Measurements from ENCODE around the gene NUPR2.
"Not testable (repeated sequence)": the region's sequence is repeated elsewhere in the genome, so short reads cannot be mapped to it uniquely, and the experiment has no call there.

NUPR2 gene, protein sequence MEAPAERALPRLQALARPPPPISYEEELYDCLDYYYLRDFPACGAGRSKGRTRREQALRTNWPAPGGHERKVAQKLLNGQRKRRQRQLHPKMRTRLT

DNA sequence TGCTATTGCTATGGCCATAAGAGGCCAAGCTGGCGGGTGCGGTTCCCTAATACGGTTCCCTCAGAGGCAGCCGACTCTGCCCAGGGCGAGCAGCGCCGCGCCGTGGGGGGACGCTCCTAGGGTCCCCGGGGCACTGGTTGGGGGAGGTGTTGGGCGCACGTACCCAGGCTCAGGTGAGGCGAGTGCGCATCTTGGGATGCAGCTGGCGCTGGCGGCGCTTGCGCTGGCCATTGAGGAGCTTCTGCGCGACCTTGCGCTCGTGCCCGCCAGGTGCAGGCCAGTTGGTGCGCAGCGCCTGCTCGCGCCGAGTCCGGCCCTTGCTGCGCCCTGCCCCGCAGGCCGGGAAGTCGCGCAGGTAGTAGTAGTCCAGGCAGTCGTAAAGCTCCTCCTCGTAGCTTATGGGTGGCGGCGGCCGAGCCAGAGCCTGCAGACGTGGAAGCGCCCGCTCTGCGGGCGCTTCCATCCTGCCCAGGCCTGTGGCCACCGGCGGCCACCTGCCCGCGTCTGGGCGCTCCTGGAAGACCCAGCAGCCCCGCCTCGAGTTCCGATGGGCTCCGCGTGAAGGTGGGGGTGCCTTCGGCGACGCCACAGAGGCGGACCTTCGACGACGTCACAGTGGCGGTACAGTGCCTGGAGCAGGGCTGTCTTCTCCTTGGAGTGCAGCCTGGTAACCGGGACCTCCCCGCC lies at the start of gene NUPR2:
Gene NUPR2, minus strand, starts transcription at position 566 of the 687 bp plus-strand sequence. Its CDS starts 103 bp downstream, at position 463.
- DNase-seq, result no peak

DNA sequence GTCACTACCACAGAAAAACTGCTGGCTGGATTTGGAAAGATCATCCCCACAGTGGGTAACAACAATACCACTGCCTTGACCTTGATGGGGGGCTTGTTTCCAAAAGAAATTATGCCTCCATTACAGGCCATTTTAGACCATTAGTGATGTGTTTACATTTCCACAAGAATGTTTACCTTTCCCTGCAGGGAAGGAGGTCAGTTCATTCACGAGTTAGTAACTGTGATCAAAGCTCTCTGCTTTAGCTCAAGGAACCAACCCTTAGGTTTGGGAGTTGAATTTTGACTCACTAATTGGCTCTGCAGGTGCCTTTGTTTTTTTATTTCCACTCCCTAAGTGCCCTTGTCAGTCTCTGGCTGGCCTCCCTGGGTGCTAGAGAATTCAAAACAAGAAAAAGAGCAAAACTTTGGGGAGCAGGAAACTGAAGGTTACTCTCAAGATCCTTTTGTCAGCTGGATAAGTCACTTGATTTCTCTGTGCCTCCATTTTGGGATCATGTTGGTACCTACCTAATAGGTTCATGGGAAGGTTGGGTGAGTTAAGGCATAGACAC lies 41.1 kb upstream of the NUPR2 start:
- no peak for DNase-seq

DNA sequence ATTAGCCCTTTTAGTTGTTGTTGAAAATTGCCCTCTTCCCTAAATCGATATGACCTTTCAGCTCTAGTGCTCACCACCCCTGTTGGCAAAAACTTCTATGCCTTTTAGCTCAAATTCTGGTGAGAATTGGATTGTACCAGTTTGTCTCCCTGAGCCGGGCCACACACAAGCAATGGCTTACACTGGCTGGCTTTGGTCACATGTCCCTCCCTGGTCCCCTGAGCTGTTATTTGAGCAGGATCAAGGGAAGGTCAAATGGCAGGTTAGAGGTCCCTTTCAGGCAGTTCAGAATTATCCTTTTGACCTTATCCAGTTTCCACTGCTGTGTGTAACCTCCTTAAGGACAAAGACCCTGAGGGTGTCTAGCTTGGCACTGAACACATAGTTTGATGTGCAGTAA lies 14.8 kb upstream of the NUPR2 start:
- not testable (repeated sequence) for DNase-seq

GRCh38 chr7:56127241-56127975 lies 11.2 kb upstream of the NUPR2 start:
- DNase-seq, result no peak

GRCh38 chr7:56125831-56126230 lies 9.6 kb upstream of the NUPR2 start:
- no peak for DNase-seq

GRCh38 chr7:56124981-56125380 lies 8.8 kb upstream of the NUPR2 start:
- DNase-seq, result no peak

DNA sequence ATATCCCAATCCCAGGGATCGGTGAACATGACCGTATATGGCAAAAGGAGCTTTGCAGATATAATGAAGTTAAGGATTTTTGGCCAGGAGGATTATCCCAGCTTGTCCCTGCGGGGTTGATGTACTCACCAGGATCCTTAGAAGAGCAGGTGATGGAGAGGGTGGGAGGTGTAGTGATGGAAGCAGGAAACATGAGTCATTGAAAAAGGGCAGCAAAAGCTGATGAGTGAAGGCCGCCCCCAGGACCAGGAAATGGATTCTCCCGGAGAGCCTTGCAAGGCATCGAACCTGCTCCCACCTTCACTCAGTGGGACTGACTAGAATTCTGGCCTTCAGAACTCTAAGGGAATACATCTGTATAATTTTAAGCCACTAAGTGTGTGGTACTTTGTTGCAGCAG lies 5.2 kb upstream of the NUPR2 start:
- DNase-seq, result no peak

- not testable (repeated sequence) for DNase-seq
Observed at GRCh38 chr7:56112244-56112643, 4.0 kb downstream of the NUPR2 start.

DNA sequence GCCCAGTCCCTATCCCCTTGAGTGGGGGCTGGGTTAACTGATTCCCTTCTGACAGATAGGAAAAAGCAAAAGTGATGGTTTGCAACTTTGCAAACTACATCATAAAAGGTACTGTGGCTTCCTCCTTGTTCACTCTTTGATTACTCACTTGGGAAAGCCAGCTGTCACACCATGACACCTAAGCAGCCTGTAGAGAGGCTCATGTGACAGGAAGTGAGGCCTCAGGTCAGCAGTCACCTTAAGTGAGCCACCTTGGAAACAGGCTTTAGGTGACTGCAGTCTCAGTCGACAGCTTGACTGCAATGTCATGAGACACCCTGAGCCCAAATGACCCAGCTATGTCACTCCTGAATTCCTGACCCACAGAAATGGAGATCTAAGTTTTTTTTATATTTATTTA lies 5.6 kb downstream of the NUPR2 start:
- no peak for DNase-seq

GRCh38 chr7:56107954-56108258 lies 8.3 kb downstream of the NUPR2 start:
- no peak for DNase-seq

GRCh38 chr7:56106108-56107073 lies 9.8 kb downstream of the NUPR2 start, which contains the start of gene CHCHD2:
CHCHD2 (minus strand) TSS chr7:56106476; CDS start chr7:56106413, 63 bp downstream.
- peak; percentile 99 for DNase-seq

GRCh38 chr7:56105508-56105907 lies 10.7 kb downstream of the NUPR2 start:
- peak; percentile 4 for DNase-seq

- not testable (repeated sequence) for DNase-seq
Observed at GRCh38 chr7:56104138-56104537, 12.1 kb downstream of the NUPR2 start.

- DNase-seq, result no peak
Observed at GRCh38 chr7:56099653-56100052, 16.6 kb downstream of the NUPR2 start.

DNA sequence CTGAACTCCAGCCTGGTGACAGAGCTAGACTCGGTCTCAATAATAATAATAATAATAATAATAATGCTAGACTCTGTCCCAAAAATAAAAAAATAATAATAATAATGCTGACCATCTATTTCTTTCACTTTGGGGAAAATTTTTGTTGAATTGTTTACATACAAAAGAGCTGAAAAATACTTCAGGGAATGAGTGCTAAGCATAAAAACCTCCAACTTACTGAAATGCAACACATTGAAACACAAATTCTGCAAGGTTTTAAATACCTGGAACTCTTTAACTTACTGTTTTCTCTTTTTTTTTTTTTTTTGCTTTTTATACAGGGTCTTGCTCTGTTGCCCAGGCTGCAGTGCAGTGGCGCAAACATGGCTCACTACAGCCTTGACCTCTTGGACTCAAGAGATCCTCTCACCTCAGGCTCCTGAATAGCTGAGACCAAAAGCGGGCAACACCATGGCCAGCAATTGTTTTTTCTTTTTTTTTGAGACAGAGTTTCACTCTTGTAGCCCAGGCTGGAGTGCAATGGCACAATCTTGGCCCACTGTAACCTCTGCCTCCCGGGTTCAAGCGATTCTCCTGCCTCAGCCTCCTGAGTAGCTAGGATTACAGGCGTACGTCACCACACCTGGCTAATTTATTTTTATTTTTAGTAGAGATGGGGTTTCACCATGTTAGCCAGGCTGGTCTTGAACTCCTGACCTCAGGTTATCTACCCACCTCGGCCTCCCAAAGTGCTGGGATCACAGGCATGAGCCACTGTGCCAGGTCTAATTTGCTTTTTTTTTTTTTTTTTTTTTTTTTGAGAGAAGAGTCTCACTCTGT lies 17.8 kb downstream of the NUPR2 start:
- DNase-seq, result not testable (repeated sequence)

DNA sequence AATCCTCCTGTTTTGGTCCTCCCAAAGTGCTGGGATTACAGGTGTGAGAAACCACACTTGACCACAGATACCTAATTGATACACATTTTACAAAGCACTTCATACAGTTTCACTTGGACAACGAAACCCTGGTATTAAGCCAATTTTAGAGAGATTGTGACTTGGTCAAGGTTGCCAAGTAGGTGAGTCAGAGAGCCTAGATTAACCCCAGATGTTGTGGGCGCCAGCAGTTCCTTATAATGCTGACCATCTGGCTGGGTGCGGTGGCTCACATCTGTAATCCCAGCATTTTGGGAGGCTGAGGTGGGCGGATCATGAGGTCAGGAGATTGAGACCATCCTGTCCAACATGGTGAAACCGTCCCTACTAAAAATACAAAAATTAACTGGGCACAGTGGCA lies 18.5 kb downstream of the NUPR2 start:
- DNase-seq, result no peak

GRCh38 chr7:56092789-56093531 lies 23.3 kb downstream of the NUPR2 start, which contains the start of gene PHKG1:
PHKG1 (minus strand) TSS chr7:56092952; CDS start chr7:56088941, 4,011 bp downstream.
- peak; percentile 41 for DNase-seq

- not testable (repeated sequence) for DNase-seq
Observed at GRCh38 chr7:56092388-56092787, 23.8 kb downstream of the NUPR2 start.

DNA sequence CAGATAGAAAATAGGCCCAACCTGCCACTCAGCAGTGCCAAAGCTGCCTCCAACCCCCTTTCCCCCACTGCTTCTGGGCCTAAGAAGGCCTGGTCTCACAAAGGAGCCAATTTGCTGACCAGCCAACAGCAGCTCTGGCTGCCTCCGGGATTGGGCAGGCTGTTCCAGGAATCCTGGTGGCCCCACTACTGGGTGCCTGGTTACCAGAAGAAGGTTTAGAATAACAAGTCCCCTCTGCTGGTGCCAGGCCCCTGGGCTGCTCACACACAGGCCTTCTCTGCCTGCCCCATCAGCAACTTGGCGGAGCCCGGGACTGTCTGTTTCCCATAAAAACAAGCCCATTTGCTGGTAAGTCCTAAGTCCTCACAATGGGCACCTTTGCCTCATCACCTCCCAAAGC lies 24.6 kb downstream of the NUPR2 start:
- DNase-seq, result no peak

GRCh38 chr7:56087445-56087844 lies 28.8 kb downstream of the NUPR2 start:
- no peak for DNase-seq

- no peak for DNase-seq
Observed at GRCh38 chr7:56086761-56087160, 29.5 kb downstream of the NUPR2 start.
